Measurements from ENCODE around the gene ZNF540.
"Not testable (repeated sequence)": the region's sequence is repeated elsewhere in the genome, so short reads cannot be mapped to it uniquely, and the experiment has no call there.

The ZNF540 gene

DNA sequence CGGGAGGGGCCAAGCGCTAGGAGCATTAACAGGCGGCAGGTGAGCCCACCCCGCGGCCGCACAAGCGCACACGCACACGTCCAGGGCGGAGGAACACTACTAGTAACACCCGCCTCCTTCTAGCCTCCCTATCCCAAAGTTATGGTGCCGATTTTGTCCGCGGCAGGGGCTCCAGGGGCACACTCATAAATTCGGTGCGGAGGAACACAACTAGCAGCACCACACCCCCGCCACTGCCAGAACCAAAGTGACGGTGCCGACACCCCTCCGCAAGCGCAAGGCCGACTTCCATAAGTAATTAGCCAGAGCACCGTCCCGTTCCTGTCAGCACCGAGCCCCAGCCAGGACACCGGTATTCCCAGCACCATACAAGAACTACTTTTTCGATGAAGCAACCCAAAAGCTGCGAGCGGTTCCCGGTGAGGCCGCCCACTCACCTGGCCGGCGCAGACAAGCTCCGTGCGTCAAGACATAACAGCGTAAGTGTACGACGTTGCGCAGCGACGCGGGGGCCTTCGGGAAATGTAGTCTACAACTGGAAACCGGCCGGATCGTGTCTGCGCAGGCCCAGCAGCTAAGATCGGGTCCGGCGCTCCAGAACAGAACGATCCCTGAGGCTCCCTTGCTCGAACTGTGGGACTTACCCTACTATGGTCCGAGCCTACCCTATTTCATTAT lies at the start of gene ZNF540, which contains the start of gene ZNF571:
Gene ZNF540, plus strand, starts transcription at position 573 of the 678 bp plus-strand sequence. CDS start 3,572 bp downstream, outside the sequence.
Gene ZNF571, minus strand, starts transcription at position 489 of the 678 bp plus-strand sequence. CDS start 8,116 bp downstream, outside the sequence.
- DNase-seq (ENCODE audit: low spot score), result peak; percentile 94

DNA sequence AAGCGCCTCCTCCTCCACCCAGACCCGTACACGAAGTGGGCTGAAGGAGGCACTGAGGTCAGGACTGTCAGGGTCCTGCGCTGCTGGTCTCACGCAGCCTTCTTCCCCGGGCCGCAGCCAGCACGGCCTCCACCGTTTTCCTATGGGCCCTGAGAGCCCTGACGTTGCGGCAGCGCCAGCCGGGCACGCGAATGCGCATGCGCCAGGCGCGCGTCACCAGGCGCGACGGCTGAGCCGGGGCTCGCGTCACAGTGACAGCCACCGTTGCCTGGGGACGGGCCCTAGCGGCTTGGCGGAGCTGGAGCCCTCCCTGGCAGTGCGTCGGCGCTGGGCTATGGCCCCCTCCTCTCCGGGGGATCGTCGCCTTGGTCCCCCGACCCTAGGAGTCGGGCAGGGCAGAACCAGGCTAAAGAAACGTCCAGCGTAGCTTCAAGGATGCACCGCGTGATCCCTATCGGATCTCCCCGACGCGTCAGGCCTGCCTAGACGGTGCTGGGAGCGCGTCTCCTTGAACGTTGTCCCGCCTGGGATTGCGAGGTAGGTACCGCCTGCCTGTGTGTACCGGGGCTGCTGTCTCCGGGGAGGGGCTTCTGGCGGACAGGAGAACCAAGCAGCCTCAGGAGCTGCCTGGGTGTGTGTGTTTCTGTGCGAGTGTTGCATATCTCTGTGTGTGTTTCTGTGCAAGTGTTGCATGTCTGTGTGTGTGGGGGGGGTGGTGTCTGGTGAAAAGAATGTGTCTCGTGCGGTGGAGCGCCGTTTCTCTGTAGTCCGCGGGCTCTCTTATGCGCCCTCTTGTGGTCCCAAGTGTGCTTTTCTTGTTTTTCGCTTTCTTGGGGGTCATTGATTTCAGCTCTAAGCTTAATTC lies 43.3 kb upstream of the ZNF540 start:
- peak; percentile 86 for DNase-seq (ENCODE audit: low spot score)

DNA sequence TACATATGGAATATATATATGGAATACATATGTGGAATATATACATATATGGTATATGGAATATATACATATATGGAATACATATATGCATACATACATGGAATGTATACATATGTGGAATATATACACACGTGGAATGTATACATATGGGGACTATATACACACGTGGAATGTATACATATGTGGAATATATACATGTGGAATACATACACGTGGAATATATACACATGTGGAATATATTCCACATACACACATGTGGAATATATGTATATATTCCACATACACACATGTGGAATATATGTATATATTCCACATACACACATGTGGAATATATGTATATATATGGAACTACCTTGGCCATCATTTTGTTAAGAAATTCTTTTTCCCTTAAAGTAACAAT lies 31.2 kb upstream of the ZNF540 start:
- no peak for DNase-seq (ENCODE audit: low spot score)

DNA sequence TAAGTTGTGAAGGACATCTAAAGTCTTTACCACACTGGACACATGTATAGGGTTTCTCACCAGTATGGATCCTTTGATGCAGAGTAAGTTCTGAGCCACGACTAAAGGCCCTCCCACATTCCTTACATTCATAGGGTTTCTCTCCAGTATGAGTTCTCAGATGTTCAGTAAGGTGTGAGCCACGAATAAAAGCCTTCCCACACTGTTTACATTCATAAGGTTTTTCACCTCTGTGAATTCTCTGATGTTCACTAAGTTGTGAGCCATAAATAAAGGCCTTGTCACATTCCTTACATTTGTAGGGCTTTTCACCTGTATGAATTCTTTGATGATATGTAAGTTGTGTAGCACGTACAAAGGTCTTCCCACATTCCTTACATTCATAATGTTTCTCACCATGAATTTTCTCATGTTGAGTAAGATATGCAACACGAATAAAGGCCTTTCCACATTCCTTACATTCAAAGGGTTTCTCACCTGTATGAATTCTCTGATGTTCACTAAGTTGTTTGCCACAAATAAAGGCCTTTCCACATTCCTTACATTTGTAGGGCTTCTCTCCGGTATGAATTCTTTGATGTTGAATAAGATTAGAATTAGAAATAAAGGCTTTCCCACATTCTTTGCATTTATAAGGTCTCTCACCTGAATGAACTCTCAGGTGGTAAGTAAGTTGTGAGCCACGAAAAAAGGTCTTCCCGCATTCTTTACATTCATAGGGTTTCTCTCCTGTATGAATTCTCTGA lies 29.9 kb upstream of the ZNF540 start:
- DNase-seq (ENCODE audit: low spot score), result no peak

DNA sequence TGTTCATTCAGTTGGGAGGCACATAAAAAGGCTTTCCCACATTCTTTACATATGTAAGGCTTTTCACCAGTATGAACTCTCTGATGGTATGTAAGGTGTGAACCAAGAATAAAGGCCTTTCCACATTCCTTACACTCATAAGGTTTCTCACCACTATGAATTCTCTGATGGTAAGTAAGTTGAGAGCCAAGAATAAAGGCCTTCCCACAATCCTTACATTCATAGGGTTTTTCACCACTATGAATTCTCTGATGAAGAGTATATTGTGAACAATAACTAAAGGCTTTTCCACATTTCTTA lies 29.4 kb upstream of the ZNF540 start:
- DNase-seq (ENCODE audit: low spot score), result no peak

DNA sequence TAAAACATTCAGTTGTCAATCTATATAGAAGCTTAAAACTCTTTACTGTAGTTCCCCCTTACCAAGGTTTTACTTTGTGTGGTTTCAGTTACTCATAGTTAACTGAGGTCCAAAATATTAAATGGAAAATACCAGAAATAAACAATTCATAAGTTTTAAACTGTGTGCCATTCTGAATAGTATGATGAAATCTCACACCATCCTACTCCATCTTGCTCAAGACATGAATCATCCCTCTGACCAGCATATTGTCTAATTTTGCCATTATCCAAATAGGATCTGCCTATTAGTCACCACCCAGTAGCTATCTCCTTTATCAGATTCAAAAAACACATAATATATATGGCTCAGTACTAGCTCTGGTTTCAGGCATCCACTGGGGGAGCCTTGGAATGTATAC lies 22.5 kb upstream of the ZNF540 start:
- no peak for DNase-seq (ENCODE audit: low spot score)

DNA sequence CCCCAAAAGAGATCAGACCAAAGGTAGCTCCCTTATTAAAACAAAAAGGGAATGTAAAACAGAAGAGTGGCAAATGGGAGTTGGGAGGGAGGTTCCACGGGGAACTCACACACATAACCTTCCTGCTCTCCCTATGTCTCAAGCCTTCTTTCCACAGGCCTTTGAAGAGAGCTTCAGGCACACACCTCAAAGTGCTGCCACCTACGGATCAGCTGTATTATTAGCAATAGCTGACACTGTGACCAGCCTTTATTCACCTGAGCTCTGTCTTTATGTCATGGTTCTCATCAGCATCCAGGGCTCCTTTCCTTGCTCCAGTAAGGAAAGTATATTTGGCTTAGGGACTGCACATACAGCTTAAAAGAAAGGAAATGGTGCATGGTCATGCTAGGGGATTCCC lies 11.3 kb upstream of the ZNF540 start:
- DNase-seq (ENCODE audit: low spot score), result no peak

DNA sequence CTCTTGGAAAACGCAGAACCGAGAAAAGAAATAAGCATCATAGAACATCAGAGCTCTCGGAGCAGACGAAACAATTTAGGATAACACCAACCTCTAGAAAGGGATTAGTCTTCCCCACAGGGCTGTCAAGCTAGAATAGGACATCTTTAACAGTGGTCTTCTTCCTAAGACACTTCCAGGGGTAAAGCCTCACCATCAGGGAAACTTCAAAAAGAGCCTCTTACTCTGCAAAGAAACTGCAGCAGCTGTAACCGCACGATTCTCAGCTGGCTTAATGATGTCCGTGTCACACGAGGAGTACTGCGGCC lies 726 bp upstream of the ZNF540 start:
- no peak for DNase-seq (ENCODE audit: low spot score)

DNA sequence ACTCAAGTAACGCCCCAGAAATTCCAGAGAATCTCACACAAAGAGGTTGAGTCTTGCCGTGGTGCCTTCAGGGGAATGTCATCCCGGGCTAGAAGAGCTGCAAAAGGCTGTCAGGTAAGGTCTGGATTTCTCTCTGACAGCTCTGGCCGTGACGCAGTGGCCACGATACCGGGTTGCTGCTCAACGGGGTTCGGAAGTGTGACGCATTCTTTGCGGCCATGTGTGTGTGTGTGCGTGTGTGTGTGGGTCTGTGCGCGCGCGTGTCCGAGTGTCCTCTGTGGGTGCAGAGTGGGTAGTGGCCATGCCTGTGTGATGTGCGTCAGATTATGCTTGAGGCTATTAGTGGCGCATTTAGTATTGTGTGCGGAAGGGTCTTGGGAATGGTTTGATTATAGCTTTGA lies 306 bp downstream of the ZNF540 start:
- peak; percentile 61 for DNase-seq (ENCODE audit: low spot score)

DNA sequence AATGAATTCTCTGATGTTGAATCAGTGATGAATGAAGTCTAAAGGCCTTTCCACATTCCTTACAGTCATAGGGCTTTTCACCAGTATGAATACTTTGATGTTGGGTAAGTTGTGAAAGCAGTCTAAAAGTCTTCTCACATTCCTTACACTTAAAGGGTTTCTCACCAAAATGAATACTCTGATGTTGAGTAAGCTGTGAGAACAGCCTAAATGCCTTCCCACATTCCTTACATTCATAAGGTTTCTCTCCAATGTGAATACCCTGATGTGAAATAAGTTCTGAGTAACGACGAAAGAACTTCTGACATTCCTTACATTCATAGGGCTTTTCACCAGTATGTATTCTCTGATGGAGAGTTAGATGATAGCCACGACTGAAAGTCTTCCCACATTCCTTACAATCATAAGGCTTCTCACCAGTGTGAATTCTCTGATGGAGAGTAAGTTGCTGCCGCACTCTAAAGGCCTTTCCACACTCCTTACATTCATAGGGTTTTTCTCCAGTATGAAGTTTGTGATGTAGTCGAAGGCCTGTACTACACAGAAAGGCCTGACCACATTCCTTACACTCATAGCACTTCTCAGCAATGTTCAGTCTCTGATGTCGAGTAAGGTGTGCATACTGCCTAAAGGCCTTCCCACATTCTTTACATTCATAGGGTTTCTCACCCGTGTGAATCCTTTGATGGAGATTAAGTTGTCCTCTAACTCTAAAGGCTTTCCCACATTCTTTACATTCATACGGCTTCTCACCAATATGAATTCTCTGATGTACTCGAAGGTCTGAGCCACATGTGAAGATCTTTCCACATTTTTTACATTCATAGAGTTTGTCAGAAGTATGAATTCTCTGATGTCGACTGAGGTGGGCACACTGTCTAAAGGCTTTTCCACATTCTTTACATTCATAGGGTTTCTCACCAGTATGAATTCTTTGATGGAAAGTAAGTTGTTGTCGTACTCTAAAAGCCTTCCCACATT lies 40.7 kb downstream of the ZNF540 start:
- DNase-seq (ENCODE audit: low spot score), result no peak

DNA sequence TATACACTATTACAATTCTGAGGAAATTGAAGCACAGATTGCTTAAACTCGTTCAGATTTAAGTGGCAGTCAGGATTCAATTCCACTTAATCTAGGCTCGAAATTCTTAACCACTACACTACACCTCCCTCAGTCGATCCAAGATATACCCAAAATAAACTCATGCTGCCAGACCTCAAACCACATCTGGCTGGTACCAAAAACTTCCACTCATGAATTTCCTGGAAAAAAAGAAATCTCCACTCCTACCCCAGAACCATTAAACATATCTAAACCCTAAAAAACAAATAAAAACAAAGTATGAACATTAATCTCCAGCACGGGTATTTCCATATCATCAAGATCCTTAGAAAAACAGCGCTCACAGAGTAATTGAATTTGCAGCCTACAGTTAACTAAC lies 59.4 kb downstream of the ZNF540 start:
- peak; percentile 35 for DNase-seq (ENCODE audit: low spot score)

DNA sequence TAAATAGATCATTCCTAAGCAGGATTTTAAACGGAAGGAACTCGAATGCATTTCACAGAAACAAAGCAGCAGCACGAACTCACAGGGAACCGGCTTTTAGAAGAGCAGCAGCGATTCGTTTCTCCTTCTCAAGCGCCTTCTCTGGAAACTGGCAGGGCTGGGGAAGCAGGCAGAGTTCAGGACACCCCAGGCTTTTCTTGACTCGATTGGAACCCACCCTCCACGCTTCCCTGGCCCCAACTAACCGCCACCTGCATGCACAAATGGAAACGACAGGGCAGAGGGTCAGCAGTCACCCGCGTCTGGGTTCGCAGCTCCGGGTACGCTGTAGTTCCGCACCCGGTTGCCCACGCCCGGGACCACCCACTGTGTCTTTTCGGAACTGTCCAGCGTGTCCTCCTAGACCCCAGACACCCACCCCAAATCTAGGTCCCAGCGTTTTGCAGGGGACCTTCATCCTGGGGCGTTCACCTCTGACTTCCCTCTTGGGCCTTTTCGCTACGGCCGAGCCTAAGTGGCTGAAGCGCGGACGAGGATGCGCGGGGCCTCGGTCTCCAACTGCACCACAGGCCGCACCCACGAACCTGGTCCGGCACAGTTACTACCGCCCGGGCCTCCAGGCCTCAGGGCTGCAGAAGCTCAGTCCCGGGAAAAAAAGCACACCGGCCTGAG lies 60.1 kb downstream of the ZNF540 start:
- DNase-seq (ENCODE audit: low spot score), result peak; percentile 59

DNA sequence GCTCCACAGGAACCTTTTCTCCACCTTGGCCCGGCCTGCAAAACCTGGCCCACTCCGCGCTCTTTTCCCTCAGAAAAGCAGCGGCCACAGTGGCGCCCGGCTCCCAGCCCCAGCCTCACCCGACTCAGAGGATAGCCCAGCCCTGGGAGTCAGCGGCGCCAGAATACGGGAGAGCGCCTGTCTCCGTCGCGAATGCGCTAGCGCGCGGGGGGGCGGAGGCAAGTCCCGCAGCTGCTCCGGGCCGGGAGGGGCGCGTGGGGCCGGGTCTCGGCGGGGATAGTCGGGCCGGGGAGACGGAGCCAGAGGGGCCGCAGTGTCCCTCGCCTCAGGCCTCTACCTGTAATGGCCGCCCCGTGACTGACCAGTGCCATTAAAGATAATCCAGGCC lies 60.6 kb downstream of the ZNF540 start, which contains the start of gene ZFP30:
Gene ZFP30, minus strand, starts transcription at position 165 of the 388 bp plus-strand sequence. CDS start 7,643 bp downstream, outside the sequence.
- peak; percentile 83 for DNase-seq (ENCODE audit: low spot score)

DNA sequence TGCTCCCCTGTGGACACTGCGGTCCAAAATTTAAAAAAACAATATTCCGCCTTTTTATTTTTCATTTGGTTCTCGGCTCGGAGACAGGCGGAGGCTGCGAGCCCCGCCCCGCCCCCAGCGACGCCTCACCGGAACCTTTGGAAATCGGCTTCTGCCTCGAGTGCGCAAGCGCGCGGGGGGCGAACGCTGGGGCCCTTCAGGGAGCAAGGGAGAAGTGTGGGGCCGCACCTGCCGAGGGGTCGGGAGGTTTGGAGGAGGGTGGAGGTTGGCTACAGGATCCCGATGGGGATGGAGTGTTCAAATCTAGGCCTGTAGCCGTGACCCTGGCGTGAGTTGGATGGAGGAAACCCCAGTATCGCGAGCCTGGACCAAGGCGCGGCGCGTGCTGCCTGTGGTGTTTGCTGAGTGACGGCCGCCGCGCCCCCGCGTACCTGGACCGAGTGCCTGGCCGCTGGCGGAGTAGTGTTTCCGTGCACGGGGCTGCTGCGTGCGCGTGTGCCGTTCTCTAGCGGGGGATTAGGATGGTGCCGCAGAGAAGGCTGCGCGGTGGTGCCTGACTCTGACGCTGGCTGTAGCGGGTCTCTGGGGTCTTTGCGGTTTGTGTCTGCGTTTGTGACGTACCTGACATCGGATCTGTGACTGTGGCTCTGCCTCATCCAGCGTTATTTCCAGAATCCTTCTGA lies 61.2 kb downstream of the ZNF540 start:
- DNase-seq (ENCODE audit: low spot score), result peak; percentile 92

DNA sequence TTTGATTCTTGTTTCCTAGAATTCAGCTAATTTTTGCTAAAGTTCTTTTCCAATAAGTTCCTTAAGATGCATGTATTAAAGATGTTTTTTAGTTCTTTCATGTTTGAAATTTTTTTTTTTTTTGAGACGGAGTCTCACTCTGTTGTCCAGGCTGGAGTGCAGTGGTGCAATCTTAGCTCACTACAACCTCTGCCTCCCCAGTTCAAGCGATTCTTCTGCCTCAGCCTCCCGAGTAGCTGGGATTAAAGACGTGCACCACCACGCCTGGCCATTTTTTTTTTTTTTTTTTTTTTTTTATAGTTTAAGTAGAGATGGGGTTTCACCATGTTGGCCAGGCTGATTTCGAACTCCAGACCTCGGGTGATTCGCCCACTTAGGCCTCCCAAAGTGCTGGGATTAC lies 62.5 kb downstream of the ZNF540 start:
- DNase-seq (ENCODE audit: low spot score), result not testable (repeated sequence)
